HepG2 (cell line): ENCODE data around the gene MYO15A. TPM values are rescaled to one million over a fixed set of nuclear protein-coding genes. Genes with fewer than 3 reads are reported as not detected.
A peak's percentile ranks its signal among the peaks of the same experiment; 100 is the strongest.

Experiments used
- ATAC-seq: fragments of 200-7000 bp; cut with Tn5 transposase; 3 replicates; pipeline ENCODE4 v1.9.1; 2020; ENCODE audit warnings: mild to moderate bottlenecking, moderate library complexity
- BruUV-seq: library from RNA; stranded (reverse); fragments of 400-500 nt; replicated peaks from 2 replicates; lab custom pipeline; 2021; lab: Mats Ljungman, UMichigan
- CTCF ChIA-PET: fragments of 300-600 bp; formaldehyde crosslinking; extraction: SDS; loops from one replicate; lab custom pipeline; 2021; ENCODE audit warnings: low total read pairs, inconsistent platforms, low intra/inter-chr PET ratio; lab: Yijun Ruan, JAX
- POLR2A ChIA-PET: fragments of 350-600 bp; sonication (Branson Sonifier 250); formaldehyde crosslinking; loops from one replicate; lab custom pipeline; 2020; ENCODE audit warnings: antibody characterized with exemption, inconsistent platforms; lab: Yijun Ruan, JAX
- DNase-seq: peaks from one replicate; pipeline ENCODE4 v3.0.0-alpha.2; 2015; ENCODE audit warnings: low spot score
- FAIRE-seq: peaks from 3 replicates; lab custom pipeline; 2011; peaks lifted over from hg19 to GRCh38; lab: Jason Lieb, UNC
- H2AFZ ChIP-seq: one replicate; pipeline ENCODE4 v1.6.1; 2011; ENCODE audit warnings: low read length, inconsistent platforms
- H3K27ac ChIP-seq: fragments of 300-600 bp; 3 replicates; pipeline ENCODE4 v1.8.0; 2011; ENCODE audit warnings: mixed run types, mild to moderate bottlenecking, mixed read lengths, low read length, inconsistent platforms; ENCODE audit not compliant: insufficient read depth; ENCODE audit errors: extremely low read length
- H3K27me3 ChIP-seq, 2 experiments: fragments of 200-600 bp in 1 of 2; 2 replicates in 1 of 2; 3 replicates in 1 of 2; pipeline versions ENCODE4 v1.6.0 to v1.8.0; 2011; ENCODE audit warnings: low read length in 2 of 2, mild to moderate bottlenecking in 2 of 2, moderate library complexity in 2 of 2, inconsistent platforms in 1 of 2; ENCODE audit not compliant: insufficient read depth in 2 of 2, control insufficient read depth in 1 of 2
- H3K36me3 ChIP-seq, 2 experiments: fragments of 200-600 bp in 1 of 2; replicated peaks in 1 of 2; 2 replicates in 1 of 2; 3 replicates in 1 of 2; pipeline versions ENCODE4 v1.5.1 to v1.8.0; 2011; ENCODE audit warnings: low read length in 2 of 2, inconsistent platforms in 1 of 2; ENCODE audit not compliant: insufficient read depth in 2 of 2, control insufficient read depth in 1 of 2
- H3K4me1 ChIP-seq: 2 replicates; pipeline ENCODE4 v1.5.1; 2012; ENCODE audit warnings: low read length, inconsistent platforms; ENCODE audit not compliant: insufficient read depth
- H3K4me2 ChIP-seq: 2 replicates; pipeline ENCODE4 v1.6.0; 2011; ENCODE audit warnings: low read depth, low read length, inconsistent platforms
- H3K4me3 ChIP-seq, 3 experiments: fragments of 200-600 bp in 1 of 3; sonication (generic), shearing (Covaris generic) in 1 of 3; replicated peaks in 1 of 3; 2 replicates each; pipeline ENCODE4 v1.5.1; 2011 to 2016; ENCODE audit warnings: low read length in 3 of 3, inconsistent platforms in 2 of 3, low read depth in 2 of 3, mild to moderate bottlenecking in 2 of 3, control low read depth in 1 of 3, mixed read lengths in 1 of 3; ENCODE audit not compliant: insufficient read depth in 1 of 3
- H3K79me2 ChIP-seq: one replicate; pipeline ENCODE4 v1.6.1; 2011; ENCODE audit warnings: low read length, inconsistent platforms; ENCODE audit not compliant: insufficient read depth
- H3K9ac ChIP-seq: 2 replicates; pipeline ENCODE4 v1.6.0; 2011; ENCODE audit warnings: mild to moderate bottlenecking, low read depth, low read length, inconsistent platforms; ENCODE audit not compliant: insufficient read depth
- H3K9me3 ChIP-seq: 2 replicates; pipeline ENCODE4 v1.5.1; 2012; ENCODE audit warnings: mild to moderate bottlenecking, low read length
- H4K20me1 ChIP-seq: 2 replicates; pipeline ENCODE4 v1.6.0; 2011; ENCODE audit warnings: inconsistent platforms, mild to moderate bottlenecking, low read length, moderate library complexity; ENCODE audit not compliant: insufficient read depth
- CENPBD1 ChIP-seq: sonication (generic); formaldehyde crosslinking; IDR thresholded peaks from 2 replicates; pipeline ENCODE4 v1.8.0; 2022; ENCODE audit warnings: missing genetic modification reagents, low read depth, mild to moderate bottlenecking, borderline replicate concordance
- ETV5 ChIP-seq: IDR thresholded peaks from 2 replicates; pipeline ENCODE4 v1.6.1; 2018; ENCODE audit warnings: missing biosample characterization, missing genetic modification reagents, inconsistent platforms, borderline replicate concordance
- HMGXB4 ChIP-seq, 2 experiments: sonication (generic) in 1 of 2; formaldehyde crosslinking in 1 of 2; IDR thresholded peaks; 2 replicates each; pipeline versions ENCODE4 v1.4.0 to v1.6.1; 2018 to 2020; ENCODE audit warnings: missing genetic modification reagents in 2 of 2, borderline replicate concordance in 1 of 2, low read depth in 1 of 2, mild to moderate bottlenecking in 1 of 2, missing biosample characterization in 1 of 2
- MATR3 ChIP-seq: sonication (generic); formaldehyde crosslinking; IDR thresholded peaks from 2 replicates; pipeline ENCODE4 v1.4.0; 2020; ENCODE audit warnings: missing genetic modification reagents
- NR2F1 ChIP-seq, 2 experiments: fragments of 450-650 bp in 1 of 2; formaldehyde crosslinking in 1 of 2; IDR thresholded peaks; 2 replicates each; pipeline versions ENCODE4 v1.5.0 to v1.6.1; 2016 to 2020; ENCODE audit warnings: mild to moderate bottlenecking in 1 of 2, missing compliant biosample characterization in 1 of 2, missing genetic modification reagents in 1 of 2, moderate library complexity in 1 of 2
- PCBP2 ChIP-seq: fragments of 200-400 bp; formaldehyde crosslinking; optimal IDR thresholded peaks from 2 replicates; pipeline ENCODE3; 2018; ENCODE audit warnings: low read length, low read depth; ENCODE audit not compliant: poor library complexity, severe bottlenecking
- PRPF4 ChIP-seq: fragments of 200-400 bp; formaldehyde crosslinking; IDR thresholded peaks from 2 replicates; pipeline ENCODE4 v1.6.1; 2016; ENCODE audit warnings: low read length, low read depth; ENCODE audit not compliant: poor library complexity, severe bottlenecking
- ZBTB46 ChIP-seq: sonication (generic); formaldehyde crosslinking; IDR thresholded peaks from 2 replicates; pipeline ENCODE4 v1.4.0; 2020; ENCODE audit warnings: mild to moderate bottlenecking, missing genetic modification reagents, borderline replicate concordance
- ZFP90 ChIP-seq: sonication (generic); formaldehyde crosslinking; IDR thresholded peaks from 2 replicates; pipeline ENCODE4 v1.8.0; 2022; ENCODE audit warnings: missing genetic modification reagents, mild to moderate bottlenecking, inconsistent platforms, borderline replicate concordance
- ZNF124 ChIP-seq: sonication (generic); formaldehyde crosslinking; IDR thresholded peaks from 2 replicates; pipeline ENCODE4 v1.4.0; 2020; ENCODE audit warnings: missing genetic modification reagents
- ZNF24 ChIP-seq: fragments of 450-650 bp; IDR thresholded peaks from 2 replicates; pipeline ENCODE4 v1.6.1; 2017; ENCODE audit warnings: antibody characterized with exemption, mild to moderate bottlenecking
- ZNF430 ChIP-seq: sonication (generic); formaldehyde crosslinking; IDR thresholded peaks from 2 replicates; pipeline ENCODE4 v1.9.0; 2021; ENCODE audit warnings: mild to moderate bottlenecking, missing genetic modification reagents
- ZNF570 ChIP-seq: sonication (generic); formaldehyde crosslinking; IDR thresholded peaks from 2 replicates; pipeline ENCODE4 v1.4.0; 2020; ENCODE audit warnings: mild to moderate bottlenecking, missing genetic modification reagents, borderline replicate concordance
- ZNF577 ChIP-seq: sonication (generic); formaldehyde crosslinking; IDR thresholded peaks from 2 replicates; pipeline ENCODE4 v1.4.0; 2020; ENCODE audit warnings: mild to moderate bottlenecking, low read depth, missing genetic modification reagents, borderline replicate concordance
- ZNF678 ChIP-seq: sonication (generic); formaldehyde crosslinking; IDR thresholded peaks from 2 replicates; pipeline ENCODE4 v1.4.0; 2020; ENCODE audit warnings: mild to moderate bottlenecking, missing genetic modification reagents
- ZNF850 ChIP-seq: sonication (generic); formaldehyde crosslinking; conservative IDR thresholded peaks from 2 replicates; pipeline ENCODE4 v1.9.0; 2021; ENCODE audit warnings: mild to moderate bottlenecking, missing genetic modification reagents
- ZSCAN29 ChIP-seq: sonication (generic); formaldehyde crosslinking; conservative IDR thresholded peaks from 2 replicates; pipeline ENCODE4 v1.4.0; 2020; ENCODE audit warnings: mild to moderate bottlenecking, missing genetic modification reagents
- WGBS: methylation state at CpG from one replicate; pipeline ENCODE4 v1.1.6; 2017; ENCODE audit warnings: low lambda C conversion rate; 5-methylcytosine and 5-hydroxymethylcytosine counted together
- in situ Hi-C: cut with HindIII; loops from 2 replicates; pipeline ENCODE4 v1.10.0; 2017; ENCODE audit warnings: low pct_unique_long_range_greater_than_20kb; ENCODE audit not compliant: extremely low pct_ligation_motif_present
- intact Hi-C: fragments of 100-400 bp; cut with micrococcal nuclease; formaldehyde crosslinking; loops from one replicate; pipeline ENCODE4 v1.10.0; 2022; ENCODE audit not compliant: unreplicated experiment
- polyA plus RNA-seq, 8 experiments: library from polyadenylated mRNA; depleted of rRNA in 3 of 8; stranded (reverse) in 7 of 8; unstranded in 1 of 8; fragments of >200 nt; fragmentation: Illumina TruSeq in 4 of 8; extraction: Trizol in 4 of 8; gene quantifications; 2 replicates each; pipeline versions ENCODE4 v1.2.1 to v1.2.3, GENCODE V29; 2011 to 2016; ENCODE audit warnings: low read depth in 4 of 8, missing spikeins in 1 of 8, mixed read lengths in 1 of 8; ENCODE audit not compliant: insufficient read depth in 1 of 8
- total RNA-seq, 5 experiments: library from RNA; depleted of rRNA; stranded (reverse); fragments of >200 nt; fragmentation: Illumina TruSeq; extraction: Trizol; gene quantifications; 2 replicates each; pipeline ENCODE4 v1.2.3, GENCODE V29; 2016; ENCODE audit warnings: low read depth in 1 of 5
- TF ChIP-seq, protein P1 (sequence below): sonication (generic); formaldehyde crosslinking; IDR thresholded peaks from 2 replicates; pipeline ENCODE4 v1.5.0; 2020; ENCODE audit warnings: missing genetic modification reagents

Gene MYO15A
- total and polyA plus RNA-seq, 2 of the 13 experiments (the other 11 are each of a cell fraction or from before 2014, with no cell fraction given) = 0.07 to 0.20 TPM

DNA sequence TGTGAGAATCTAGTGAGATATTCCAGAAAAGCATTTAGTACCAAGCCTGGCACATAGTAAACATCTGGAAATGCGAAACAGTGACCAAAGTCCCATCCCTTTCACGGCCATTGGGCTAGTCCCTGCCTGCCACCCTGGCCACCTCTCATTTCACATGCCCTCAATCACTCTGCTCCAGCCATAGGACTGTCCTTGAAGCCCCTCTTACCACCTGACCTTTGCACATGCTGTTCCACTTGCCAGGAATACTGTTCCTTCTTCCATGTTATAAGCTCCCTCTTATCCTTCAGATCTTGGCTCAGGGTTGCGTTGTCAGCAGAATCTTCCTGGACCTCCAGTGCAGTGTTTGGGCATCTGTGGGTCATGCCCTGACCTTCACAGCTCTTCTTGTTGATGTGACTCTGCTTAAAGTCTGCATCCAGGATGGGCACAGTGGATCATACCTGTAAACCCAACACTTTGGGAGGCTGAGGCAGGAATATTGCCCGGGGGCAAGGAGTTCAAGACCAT, 2.1 kb downstream of the MYO15A start (continued):
- TF ChIP-seq HMGXB4 (CRISPR knock-in tag; IDR thresholded peaks at IDR 0.05; ENCODE audit: borderline replicate concordance in 1 of 2, low read depth in 1 of 2) (no peak), NR2F1 (CRISPR knock-in tag; IDR thresholded peaks at IDR 0.05) (peak in 1 of 2 experiments; percentile 66; a peak in 2 of 4 replicates), ZNF124 (CRISPR knock-in tag) (no peak), ZSCAN29 (CRISPR knock-in tag) (no peak), ZNF430 (CRISPR knock-in tag) (no peak), ZNF24 (no peak), ZFP90 (CRISPR knock-in tag) (no peak)
- TF ChIP-seq, all 625 proteins: peak for 5

DNA sequence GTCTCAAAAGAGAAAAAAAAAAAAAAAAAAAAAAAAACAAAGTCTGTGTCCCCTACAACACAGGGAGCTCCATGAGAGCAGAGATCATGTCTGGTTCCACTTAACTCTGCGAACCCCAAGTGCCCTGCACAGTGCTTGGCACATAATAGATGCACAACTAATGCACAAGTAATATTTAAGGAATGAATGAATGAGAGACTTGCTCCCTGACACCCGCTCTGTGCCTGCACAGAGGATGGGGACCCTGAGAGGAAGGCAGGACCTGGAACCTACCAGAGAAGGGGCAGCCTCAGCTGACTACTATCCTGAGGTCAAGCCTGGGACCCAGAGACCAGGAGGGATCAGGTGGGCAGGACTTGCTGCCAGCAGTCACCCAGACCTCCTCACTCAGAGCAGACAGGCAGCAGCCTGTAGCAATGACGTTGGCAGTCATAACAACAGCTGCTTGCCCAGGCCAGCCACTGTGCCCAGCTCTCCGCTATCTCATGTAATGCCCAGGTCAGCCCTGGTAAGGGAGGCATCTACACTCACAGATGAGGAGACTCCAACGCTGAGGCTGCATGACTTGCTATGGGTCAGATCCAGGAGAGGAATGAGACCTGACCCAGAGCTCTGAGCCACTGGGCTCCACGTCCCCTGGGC, 2.9 kb downstream of the MYO15A start:
- intact Hi-C loops (no loop called here), in situ Hi-C loops (loop anchor here (25.0 kb wide), 1 partner anchor 99 kb away; no protein-coding TSS in a partner anchor)
- H3K4me2 ChIP-seq = no peak overlapping the region
- H3K27ac ChIP-seq = no peak overlapping the region
- no peaks in the 10 kb centered on the region for H3K27me3 ChIP-seq
- ChIA-PET POLR2A (no interaction called here), CTCF (no interaction called here)
- BruUV-seq = no TSS peak
- H3K79me2 ChIP-seq = no peaks in the 10 kb centered on the region
- H3K36me3 ChIP-seq = no peaks in the 10 kb centered on the region
- DNase-seq (no peak), ATAC-seq (no peak), FAIRE-seq (no peak)
- H3K9me3 ChIP-seq = no peaks in the 10 kb centered on the region
- no peak overlapping the region for H2AFZ ChIP-seq
- H3K4me3 ChIP-seq = no peak overlapping the region
- no peak overlapping the region for H3K9ac ChIP-seq
- 63% methylated on average over 3 of the region's 6 CpGs for WGBS
- H4K20me1 ChIP-seq = no peaks in the 10 kb centered on the region
- peaks cover 37% of the 10 kb centered on the region for H3K4me1 ChIP-seq
- no peak for TF ChIP-seq PCBP2
- no peak for TF ChIP-seq ZNF678 (CRISPR knock-in tag)
- TF ChIP-seq ZBTB46 (CRISPR knock-in tag) = no peak
- TF ChIP-seq, protein P1, sequence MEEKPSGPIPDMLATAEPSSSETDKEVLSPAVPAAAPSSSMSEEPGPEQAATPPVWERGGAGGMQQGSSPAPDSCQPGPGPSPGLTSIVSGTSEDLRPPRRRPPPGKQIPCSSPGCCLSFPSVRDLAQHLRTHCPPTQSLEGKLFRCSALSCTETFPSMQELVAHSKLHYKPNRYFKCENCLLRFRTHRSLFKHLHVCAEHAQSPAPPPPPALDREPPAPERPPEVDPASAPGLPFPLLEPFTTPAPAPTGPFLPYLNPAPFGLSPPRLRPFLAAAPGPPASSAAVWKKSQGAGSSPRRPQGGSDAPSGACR (CRISPR knock-in tag) = no peak
- no peak for TF ChIP-seq CENPBD1 (CRISPR knock-in tag)
- TF ChIP-seq MATR3 (CRISPR knock-in tag) = no peak
- TF ChIP-seq ETV5 = no peak
- TF ChIP-seq PRPF4 = no peak
- TF ChIP-seq ZNF570 (CRISPR knock-in tag) = no peak
- TF ChIP-seq ZNF850 (CRISPR knock-in tag) = no peak
- TF ChIP-seq ZNF577 = no peak
